ELR (cell line): ENCODE data around the gene IFT88.
A peak's percentile ranks its signal among the peaks of the same experiment; 100 is the strongest.

Experiments used
- DNase-seq: peaks from one replicate; pipeline ENCODE4 v3.0.0-alpha.2; 2015; ENCODE audit warnings: low read depth

Gene IFT88

GRCh38 chr13:20566468-20566897 lies 474 bp upstream of the IFT88 start:
- DNase-seq = peak; percentile 91

- peak; percentile 17 for DNase-seq
These were observed 1.0 kb downstream of the IFT88 start for GRCh38 chr13:20567881-20568528.

- no peak for DNase-seq
These were observed 3.6 kb downstream of the IFT88 start for GRCh38 chr13:20570517-20570916.

- DNase-seq = no peak
These were observed 4.7 kb downstream of the IFT88 start for GRCh38 chr13:20571676-20572075.

- no peak for DNase-seq
These were observed 6.2 kb downstream of the IFT88 start for GRCh38 chr13:20573186-20573585.

GRCh38 chr13:20573636-20574035 lies 6.7 kb downstream of the IFT88 start:
- DNase-seq = no peak

- DNase-seq = no peak
These were observed 12.2 kb downstream of the IFT88 start for GRCh38 chr13:20579191-20579590.

- no peak for DNase-seq
These were observed 13.3 kb downstream of the IFT88 start for GRCh38 chr13:20580257-20580656.

GRCh38 chr13:20582026-20582425 lies 15.1 kb downstream of the IFT88 start:
- DNase-seq = no peak

GRCh38 chr13:20583803-20584293 lies 16.9 kb downstream of the IFT88 start:
- no peak for DNase-seq

- no peak for DNase-seq
These were observed 18.4 kb downstream of the IFT88 start for GRCh38 chr13:20585371-20585770.

- DNase-seq = no peak
These were observed 21.7 kb downstream of the IFT88 start for GRCh38 chr13:20588529-20589110.

GRCh38 chr13:20590561-20590960 lies 23.6 kb downstream of the IFT88 start:
- no peak for DNase-seq

GRCh38 chr13:20592606-20593005 lies 25.6 kb downstream of the IFT88 start:
- DNase-seq = no peak

GRCh38 chr13:20594280-20594679 lies 27.3 kb downstream of the IFT88 start:
- no peak for DNase-seq

GRCh38 chr13:20607015-20607414 lies 40.1 kb downstream of the IFT88 start:
- no peak for DNase-seq

- peak; percentile 11 for DNase-seq
These were observed 41.6 kb downstream of the IFT88 start for GRCh38 chr13:20608438-20609020.

GRCh38 chr13:20609145-20609544 lies 42.2 kb downstream of the IFT88 start:
- peak; percentile 96 for DNase-seq

GRCh38 chr13:20610006-20610405 lies 43.0 kb downstream of the IFT88 start:
- DNase-seq = no peak

- DNase-seq = peak; percentile 97
These were observed 49.3 kb downstream of the IFT88 start for GRCh38 chr13:20616059-20616797.

GRCh38 chr13:20623000-20623399 lies 56.0 kb downstream of the IFT88 start:
- no peak for DNase-seq

GRCh38 chr13:20624213-20624612 lies 57.3 kb downstream of the IFT88 start:
- peak; percentile 7 for DNase-seq

GRCh38 chr13:20633802-20634201 lies 66.8 kb downstream of the IFT88 start:
- DNase-seq = no peak
